Stomach (tissue), 4 donors: Measurements from ENCODE around the gene SLC22A5.

ENCODE experiments used
- EP300 ChIP-seq: sonication (generic); formaldehyde crosslinking; IDR thresholded peaks from one replicate; pipeline ENCODE4 v1.6.1; 2017; ENCODE audit warnings: antibody characterized with exemption
- POLR2A ChIP-seq, 4 donors: fragments of 450-650 bp; IDR thresholded peaks; one replicate each; pipeline ENCODE4 v1.6.1; 2016; ENCODE audit warnings: antibody characterized with exemption in 4 of 4, control low read depth in 2 of 4, mild to moderate bottlenecking in 1 of 4, moderate library complexity in 1 of 4
- TF ChIP-seq, protein P1 (sequence below), 7 experiments: fragments of 450-650 bp in 4 of 7; fragments of 200-600 bp in 3 of 7; sonication (generic) in 3 of 7; IDR thresholded peaks; one replicate each; pipeline ENCODE4 v1.5.1; 2016 to 2019; ENCODE audit warnings: antibody characterized with exemption in 7 of 7, control low read depth in 2 of 7, mild to moderate bottlenecking in 1 of 7

DNA sequence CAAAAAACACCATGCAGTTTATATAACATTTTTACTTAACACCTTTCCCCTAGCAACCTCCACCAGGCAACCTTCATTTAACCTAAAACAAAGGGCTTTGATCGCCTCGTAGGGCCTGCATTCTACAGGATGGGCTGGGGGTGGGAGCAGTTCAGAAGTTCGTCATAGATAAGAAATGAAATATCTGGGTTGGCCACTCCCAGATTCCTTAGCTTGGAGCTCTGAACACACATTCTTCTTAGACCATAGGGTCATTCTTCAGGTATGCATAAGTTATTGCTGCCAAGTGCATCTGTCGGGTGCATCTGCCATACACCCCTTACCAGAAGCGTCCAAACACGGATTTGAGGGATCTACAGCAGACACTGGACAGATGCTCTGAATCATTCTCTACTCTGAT is 4.3 kb upstream of the SLC22A5 start:
- TF ChIP-seq, protein P1, sequence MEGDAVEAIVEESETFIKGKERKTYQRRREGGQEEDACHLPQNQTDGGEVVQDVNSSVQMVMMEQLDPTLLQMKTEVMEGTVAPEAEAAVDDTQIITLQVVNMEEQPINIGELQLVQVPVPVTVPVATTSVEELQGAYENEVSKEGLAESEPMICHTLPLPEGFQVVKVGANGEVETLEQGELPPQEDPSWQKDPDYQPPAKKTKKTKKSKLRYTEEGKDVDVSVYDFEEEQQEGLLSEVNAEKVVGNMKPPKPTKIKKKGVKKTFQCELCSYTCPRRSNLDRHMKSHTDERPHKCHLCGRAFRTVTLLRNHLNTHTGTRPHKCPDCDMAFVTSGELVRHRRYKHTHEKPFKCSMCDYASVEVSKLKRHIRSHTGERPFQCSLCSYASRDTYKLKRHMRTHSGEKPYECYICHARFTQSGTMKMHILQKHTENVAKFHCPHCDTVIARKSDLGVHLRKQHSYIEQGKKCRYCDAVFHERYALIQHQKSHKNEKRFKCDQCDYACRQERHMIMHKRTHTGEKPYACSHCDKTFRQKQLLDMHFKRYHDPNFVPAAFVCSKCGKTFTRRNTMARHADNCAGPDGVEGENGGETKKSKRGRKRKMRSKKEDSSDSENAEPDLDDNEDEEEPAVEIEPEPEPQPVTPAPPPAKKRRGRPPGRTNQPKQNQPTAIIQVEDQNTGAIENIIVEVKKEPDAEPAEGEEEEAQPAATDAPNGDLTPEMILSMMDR (IDR thresholded peaks at IDR 0.05), result no peak
- no peak for TF ChIP-seq POLR2A (IDR thresholded peaks at IDR 0.05)
- no peak for TF ChIP-seq EP300
